ENCODE data around the gene SLC5A5. TPM values are rescaled to one million over a fixed set of nuclear protein-coding genes. Genes with fewer than 3 reads are reported as not detected.
A peak's percentile ranks its signal among the peaks of the same experiment; 100 is the strongest.

The SLC5A5 gene
- total RNA-seq, 2 donors from 2014 or later, result not detected

GRCh38 chr19:17843292-17843827, 28.4 kb upstream of the SLC5A5 start:
- Histone ChIP-seq H3K27ac (no peak overlapping the region), H3K36me3 (no peaks in the 10 kb centered on the region), H3K27me3 (no peaks in the 10 kb centered on the region), H3K4me3 (no peak overlapping the region), H3K9ac (ENCODE audit: low read depth in 2 of 2, low read length in 2 of 2) (no peak overlapping the region), H3K9me3 (no peaks in the 10 kb centered on the region), H3K4me1 (no peaks in the 10 kb centered on the region)
- intact Hi-C loops (cut with DNase I), result no loop called here
- no peak for TF ChIP-seq CTCF (IDR thresholded peaks at IDR 0.05)
- DNase-seq, result no peak

- Histone ChIP-seq H3K9me3 (no peaks in the 10 kb centered on the region), H3K27ac (no peak overlapping the region), H3K4me3 (no peak overlapping the region), H3K27me3 (no peaks in the 10 kb centered on the region), H3K9ac (ENCODE audit: low read depth in 2 of 2, low read length in 2 of 2) (no peak overlapping the region), H3K4me1 (no peaks in the 10 kb centered on the region), H3K36me3 (no peaks in the 10 kb centered on the region)
- no peak for TF ChIP-seq CTCF (IDR thresholded peaks at IDR 0.05)
- intact Hi-C loops (cut with DNase I), result no loop called here
- DNase-seq, result no peak
These were observed 27.7 kb upstream of the SLC5A5 start for GRCh38 chr19:17843908-17844490.

- no peak for TF ChIP-seq CTCF (IDR thresholded peaks at IDR 0.05)
- H3K27ac ChIP-seq, result no peak overlapping the region
- H3K9ac ChIP-seq (ENCODE audit: low read depth in 2 of 2, low read length in 2 of 2), result no peak overlapping the region
- no peaks in the 10 kb centered on the region for H3K4me1 ChIP-seq
- H3K4me3 ChIP-seq, result no peak overlapping the region
- no peak for DNase-seq
- H3K36me3 ChIP-seq, result no peaks in the 10 kb centered on the region
- H3K27me3 ChIP-seq, result no peaks in the 10 kb centered on the region
- no peaks in the 10 kb centered on the region for H3K9me3 ChIP-seq
- intact Hi-C loops (cut with DNase I), result no loop called here
These were observed 25.6 kb upstream of the SLC5A5 start for GRCh38 chr19:17846146-17846545.

- H3K27ac ChIP-seq, result peak within 1 kb of the TSS; percentile 77
- no peaks in the 10 kb centered on the region for H3K9me3 ChIP-seq
- no peaks in the 10 kb centered on the region for H3K4me1 ChIP-seq
- H3K4me3 ChIP-seq, result peak within 1 kb of the TSS; percentile 30
- no peaks in the 10 kb centered on the region for H3K27me3 ChIP-seq
- peak within 1 kb of the TSS; percentile 34 to 35 for H3K9ac ChIP-seq (ENCODE audit: low read depth in 2 of 2, low read length in 2 of 2)
- TF ChIP-seq CTCF (IDR thresholded peaks at IDR 0.05), result no peak
- intact Hi-C loops (cut with DNase I), result no loop called here
- no peaks in the 10 kb centered on the region for H3K36me3 ChIP-seq
- no peak for DNase-seq
These were observed 24.0 kb upstream of the SLC5A5 start, which contains the start of gene JAK3 for GRCh38 chr19:17847538-17848366. TSS of gene JAK3 (minus strand) at chr19:17847982. CDS start at chr19:17844417, 3,565 bp downstream.

- H3K27ac ChIP-seq, result peak overlapping the region; percentile 12
- no peaks in the 10 kb centered on the region for H3K27me3 ChIP-seq
- no peaks in the 10 kb centered on the region for H3K9me3 ChIP-seq
- intact Hi-C loops (cut with DNase I), result no loop called here
- DNase-seq, result no peak
- TF ChIP-seq CTCF (IDR thresholded peaks at IDR 0.05), result no peak
- no peak overlapping the region for H3K9ac ChIP-seq (ENCODE audit: low read depth in 2 of 2, low read length in 2 of 2)
- no peak overlapping the region for H3K4me3 ChIP-seq
- H3K4me1 ChIP-seq, result no peaks in the 10 kb centered on the region
- no peaks in the 10 kb centered on the region for H3K36me3 ChIP-seq
These were observed 23.0 kb upstream of the SLC5A5 start for GRCh38 chr19:17848595-17849292.

Data from colonic mucosa (tissue), 4 donors.